ENCODE measurements around the gene FBXO36.

Gene FBXO36

GRCh38 chr2:229996320-229996719 is 74.0 kb downstream of the FBXO36 start:
- no peak overlapping the region for H3K4me3 ChIP-seq (IDR thresholded peaks at IDR 0.05; ENCODE audit: insufficient read depth, low read depth, low read length)
- H3K27me3 ChIP-seq (ENCODE audit: insufficient read depth, low read depth), result no peaks in the 10 kb centered on the region
- H2AFZ ChIP-seq (ENCODE audit: low read depth), result no peak overlapping the region
- H3K4me2 ChIP-seq, result no peak overlapping the region
- no peak overlapping the region for H3K27ac ChIP-seq
- no peak overlapping the region for H3K9ac ChIP-seq
- no peak for TF ChIP-seq CTCF (conservative IDR thresholded peaks at IDR 0.05; ENCODE audit: low read depth, low read length)
- no peaks in the 10 kb centered on the region for H4K20me1 ChIP-seq (ENCODE audit: insufficient read depth)
- no peaks in the 10 kb centered on the region for H3K36me3 ChIP-seq (ENCODE audit: insufficient read depth)
- no peaks in the 10 kb centered on the region for H3K79me2 ChIP-seq (ENCODE audit: insufficient read depth, low read depth)
- H3K4me1 ChIP-seq (ENCODE audit: low read depth, poor library complexity, severe bottlenecking), result no peaks in the 10 kb centered on the region

- H3K27me3 ChIP-seq (ENCODE audit: insufficient read depth, low read depth), result no peaks in the 10 kb centered on the region
- no peaks in the 10 kb centered on the region for H3K4me1 ChIP-seq (ENCODE audit: low read depth, poor library complexity, severe bottlenecking)
- TF ChIP-seq CTCF (conservative IDR thresholded peaks at IDR 0.05; ENCODE audit: low read depth, low read length), result no peak
- H3K4me3 ChIP-seq (IDR thresholded peaks at IDR 0.05; ENCODE audit: insufficient read depth, low read depth, low read length), result no peak overlapping the region
- H3K4me2 ChIP-seq, result no peak overlapping the region
- no peaks in the 10 kb centered on the region for H3K79me2 ChIP-seq (ENCODE audit: insufficient read depth, low read depth)
- no peak overlapping the region for H3K27ac ChIP-seq
- no peak overlapping the region for H2AFZ ChIP-seq (ENCODE audit: low read depth)
- H3K9ac ChIP-seq, result no peak overlapping the region
- no peaks in the 10 kb centered on the region for H3K36me3 ChIP-seq (ENCODE audit: insufficient read depth)
- H4K20me1 ChIP-seq (ENCODE audit: insufficient read depth), result no peaks in the 10 kb centered on the region
Observed at GRCh38 chr2:229997565-229997964, 75.3 kb downstream of the FBXO36 start.

- H3K9ac ChIP-seq, result no peak overlapping the region
- no peaks in the 10 kb centered on the region for H3K36me3 ChIP-seq (ENCODE audit: insufficient read depth)
- H4K20me1 ChIP-seq (ENCODE audit: insufficient read depth), result no peaks in the 10 kb centered on the region
- no peaks in the 10 kb centered on the region for H3K4me1 ChIP-seq (ENCODE audit: low read depth, poor library complexity, severe bottlenecking)
- TF ChIP-seq CTCF (conservative IDR thresholded peaks at IDR 0.05; ENCODE audit: low read depth, low read length), result no peak
- no peak overlapping the region for H3K4me3 ChIP-seq (IDR thresholded peaks at IDR 0.05; ENCODE audit: insufficient read depth, low read depth, low read length)
- H3K27ac ChIP-seq, result no peak overlapping the region
- no peaks in the 10 kb centered on the region for H3K79me2 ChIP-seq (ENCODE audit: insufficient read depth, low read depth)
- H2AFZ ChIP-seq (ENCODE audit: low read depth), result no peak overlapping the region
- H3K27me3 ChIP-seq (ENCODE audit: insufficient read depth, low read depth), result no peaks in the 10 kb centered on the region
- H3K4me2 ChIP-seq, result no peak overlapping the region
Observed at GRCh38 chr2:230000118-230000841, 78.0 kb downstream of the FBXO36 start.

- no peaks in the 10 kb centered on the region for H4K20me1 ChIP-seq (ENCODE audit: insufficient read depth)
- peaks cover 6% of the 10 kb centered on the region for H3K4me1 ChIP-seq (ENCODE audit: low read depth, poor library complexity, severe bottlenecking)
- no peak overlapping the region for H3K27ac ChIP-seq
- no peaks in the 10 kb centered on the region for H3K79me2 ChIP-seq (ENCODE audit: insufficient read depth, low read depth)
- peak; percentile 91 for TF ChIP-seq CTCF (conservative IDR thresholded peaks at IDR 0.05; ENCODE audit: low read depth, low read length)
- H3K4me2 ChIP-seq, result 0 out of 2 replicates have a peak overlapping the region, but pooled peaks have one; percentile 24
- no peaks in the 10 kb centered on the region for H3K36me3 ChIP-seq (ENCODE audit: insufficient read depth)
- H3K27me3 ChIP-seq (ENCODE audit: insufficient read depth, low read depth), result no peaks in the 10 kb centered on the region
- H3K4me3 ChIP-seq (IDR thresholded peaks at IDR 0.05; ENCODE audit: insufficient read depth, low read depth, low read length), result no peak overlapping the region
- no peak overlapping the region for H3K9ac ChIP-seq
- 0 out of 2 replicates have a peak overlapping the region, but pooled peaks have one; percentile 14 for H2AFZ ChIP-seq (ENCODE audit: low read depth)
Observed at GRCh38 chr2:230007931-230008707, 85.8 kb downstream of the FBXO36 start.

Measured in KMS-11 (cell line).